ENCODE data around the gene PHB1. TPM values are rescaled to one million over a fixed set of nuclear protein-coding genes. Genes with fewer than 3 reads are reported as not detected.

The PHB1 gene
- total RNA-seq, 1 experiment from 2014 or later = 325 TPM

DNA sequence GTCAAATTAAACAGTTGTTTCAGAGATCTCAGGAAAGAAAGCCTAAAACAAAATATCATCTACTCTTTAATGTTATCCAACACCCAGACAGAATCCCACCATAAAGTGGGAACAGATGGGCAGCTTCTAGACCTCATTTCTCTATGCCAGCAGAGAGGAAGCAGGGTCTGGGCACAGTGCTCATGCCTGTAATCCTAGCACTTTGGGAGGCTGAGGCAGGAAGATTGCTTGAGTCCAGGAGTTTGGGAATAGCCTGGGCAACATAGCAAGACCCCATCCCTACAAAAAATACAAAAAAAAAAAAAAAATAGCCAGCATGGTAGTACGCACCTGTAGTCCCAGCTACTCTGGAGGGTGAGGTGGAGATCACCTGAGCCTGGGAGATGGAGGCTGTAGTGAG lies 39.1 kb downstream of the PHB1 start:
- Histone ChIP-seq H3K14ac (ENCODE audit: insufficient read depth, low read length) (no peak overlapping the region), H2BK15ac (ENCODE audit: low read depth, low read length) (no peak overlapping the region), H3K23me2 (ENCODE audit: insufficient read length, low read depth, low read length, poor library complexity, severe bottlenecking) (peaks cover 2% of the 10 kb centered on the region), H2BK20ac (ENCODE audit: low read depth, low read length, poor library complexity, severe bottlenecking) (no peak overlapping the region), H3K18ac (ENCODE audit: insufficient read length, low read depth, low read length) (no peak overlapping the region), H2BK120ac (ENCODE audit: low read depth, low read length, poor library complexity, severe bottlenecking) (no peak overlapping the region), H3K56ac (ENCODE audit: insufficient read length, low read depth, low read length) (no peak overlapping the region), H4K91ac (ENCODE audit: insufficient read length, low read depth, low read length) (no peak overlapping the region), H4K5ac (ENCODE audit: insufficient read length, low read depth, low read length) (no peak overlapping the region), H4K8ac (replicated peaks; ENCODE audit: insufficient read length, low read depth, low read length) (no peak overlapping the region), H2AFZ (ENCODE audit: low read length) (no peak overlapping the region), H3K27me3 (ENCODE audit: insufficient read depth, low read length) (no peaks in the 10 kb centered on the region), H3K9me3 (ENCODE audit: control insufficient read depth, low read depth, low read length) (no peaks in the 10 kb centered on the region), H3K4me1 (ENCODE audit: insufficient read depth, low read length) (peaks cover 12% of the 10 kb centered on the region), H4K20me1 (ENCODE audit: control insufficient read depth, insufficient read depth, insufficient read length) (no peaks in the 10 kb centered on the region), H3K79me2 (ENCODE audit: insufficient read depth, low read length) (no peaks in the 10 kb centered on the region), H3K23ac (ENCODE audit: insufficient read length, low read depth, low read length) (no peak overlapping the region), H3K79me1 (ENCODE audit: insufficient read depth, low read depth, low read length, poor library complexity, severe bottlenecking) (no peaks in the 10 kb centered on the region), H3K4me2 (ENCODE audit: insufficient read depth, insufficient read length, low read length) (no peak overlapping the region), H3K4ac (ENCODE audit: low read depth, low read length) (no peak overlapping the region), H2AK5ac (ENCODE audit: insufficient read length, low read length) (no peak overlapping the region), H2BK12ac (ENCODE audit: insufficient read length, low read depth, low read length) (no peak overlapping the region), H3K9ac (ENCODE audit: extremely low read depth, insufficient read length, low read length) (no peak overlapping the region), H3T11ph (ENCODE audit: low read length) (no peak overlapping the region), H3K27ac (ENCODE audit: insufficient read length, low read depth, low read length) (no peak overlapping the region), H2BK5ac (ENCODE audit: insufficient read length, low read length) (no peak overlapping the region)
- Mint-ChIP-seq H3K27ac (peak overlapping the region in 1 of 3 experiments; percentile 8; a peak in 1 of 7 replicates), H3K4me1 (peaks cover 27 to 39% of the 10 kb centered on the region in 2 experiments), H3K4me3 (no peak overlapping the region), H3K36me3 (ENCODE audit: insufficient read depth in 1 of 3, low read depth in 3 of 3) (no peaks in the 10 kb centered on the region), H3K27me3 (ENCODE audit: low read depth) (peaks cover 1% of the 10 kb centered on the region; the same call in 1 of the 2 replicates), H3K9me3 (no peaks in the 10 kb centered on the region)
- no CpG with 5 or more reads among the region's 1 CpG for WGBS (ENCODE audit: extremely low coverage, insufficient read length, low lambda C conversion rate)
- TF ChIP-seq, protein P1, sequence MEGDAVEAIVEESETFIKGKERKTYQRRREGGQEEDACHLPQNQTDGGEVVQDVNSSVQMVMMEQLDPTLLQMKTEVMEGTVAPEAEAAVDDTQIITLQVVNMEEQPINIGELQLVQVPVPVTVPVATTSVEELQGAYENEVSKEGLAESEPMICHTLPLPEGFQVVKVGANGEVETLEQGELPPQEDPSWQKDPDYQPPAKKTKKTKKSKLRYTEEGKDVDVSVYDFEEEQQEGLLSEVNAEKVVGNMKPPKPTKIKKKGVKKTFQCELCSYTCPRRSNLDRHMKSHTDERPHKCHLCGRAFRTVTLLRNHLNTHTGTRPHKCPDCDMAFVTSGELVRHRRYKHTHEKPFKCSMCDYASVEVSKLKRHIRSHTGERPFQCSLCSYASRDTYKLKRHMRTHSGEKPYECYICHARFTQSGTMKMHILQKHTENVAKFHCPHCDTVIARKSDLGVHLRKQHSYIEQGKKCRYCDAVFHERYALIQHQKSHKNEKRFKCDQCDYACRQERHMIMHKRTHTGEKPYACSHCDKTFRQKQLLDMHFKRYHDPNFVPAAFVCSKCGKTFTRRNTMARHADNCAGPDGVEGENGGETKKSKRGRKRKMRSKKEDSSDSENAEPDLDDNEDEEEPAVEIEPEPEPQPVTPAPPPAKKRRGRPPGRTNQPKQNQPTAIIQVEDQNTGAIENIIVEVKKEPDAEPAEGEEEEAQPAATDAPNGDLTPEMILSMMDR (conservative IDR thresholded peaks at IDR 0.05) = no peak
- no peak for DNase-seq

All from H9 (cell line).